ENCODE data around the gene NAT14.

Gene NAT14

DNA sequence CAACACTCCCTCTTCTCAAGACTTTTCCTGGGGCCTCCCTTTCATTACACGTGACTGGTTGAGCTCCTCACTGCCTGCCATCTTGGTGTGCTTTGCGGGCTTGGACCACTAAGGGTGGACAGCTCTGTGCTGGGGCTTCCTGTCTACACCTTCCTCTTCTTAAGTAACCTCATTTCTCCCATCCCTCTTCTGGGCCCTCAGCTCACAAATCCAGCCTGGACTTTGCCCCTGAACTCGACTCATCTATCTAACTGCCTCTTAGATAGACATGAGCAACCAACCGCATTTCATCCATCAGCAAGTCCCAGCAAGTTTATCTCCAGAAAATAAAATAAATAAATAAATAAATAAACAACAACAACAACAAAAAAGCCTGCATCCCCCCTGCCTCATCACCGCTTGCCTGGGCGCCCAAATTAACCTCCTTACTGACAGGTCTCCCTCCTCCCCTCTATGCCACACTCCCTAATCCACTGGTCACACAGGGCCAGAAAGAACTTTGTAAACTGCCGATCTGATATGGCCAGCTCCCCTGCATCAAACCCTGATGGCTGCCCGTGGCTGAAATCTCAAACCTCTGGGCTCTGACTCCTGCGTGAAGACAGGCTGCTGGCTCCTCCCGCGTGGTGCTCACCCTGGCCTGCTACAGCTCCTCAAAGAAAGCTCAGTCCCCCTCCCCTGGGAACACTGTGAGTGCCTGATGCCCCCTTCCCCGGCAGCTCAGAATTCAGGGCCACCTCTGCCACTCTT, 31.3 kb upstream of the NAT14 start:
- no peak overlapping the region for H3K4me3 ChIP-seq (ENCODE audit: low read depth, low read length)
- DNase-seq (ENCODE audit: low read depth) = no peak
- TF ChIP-seq, protein P1, sequence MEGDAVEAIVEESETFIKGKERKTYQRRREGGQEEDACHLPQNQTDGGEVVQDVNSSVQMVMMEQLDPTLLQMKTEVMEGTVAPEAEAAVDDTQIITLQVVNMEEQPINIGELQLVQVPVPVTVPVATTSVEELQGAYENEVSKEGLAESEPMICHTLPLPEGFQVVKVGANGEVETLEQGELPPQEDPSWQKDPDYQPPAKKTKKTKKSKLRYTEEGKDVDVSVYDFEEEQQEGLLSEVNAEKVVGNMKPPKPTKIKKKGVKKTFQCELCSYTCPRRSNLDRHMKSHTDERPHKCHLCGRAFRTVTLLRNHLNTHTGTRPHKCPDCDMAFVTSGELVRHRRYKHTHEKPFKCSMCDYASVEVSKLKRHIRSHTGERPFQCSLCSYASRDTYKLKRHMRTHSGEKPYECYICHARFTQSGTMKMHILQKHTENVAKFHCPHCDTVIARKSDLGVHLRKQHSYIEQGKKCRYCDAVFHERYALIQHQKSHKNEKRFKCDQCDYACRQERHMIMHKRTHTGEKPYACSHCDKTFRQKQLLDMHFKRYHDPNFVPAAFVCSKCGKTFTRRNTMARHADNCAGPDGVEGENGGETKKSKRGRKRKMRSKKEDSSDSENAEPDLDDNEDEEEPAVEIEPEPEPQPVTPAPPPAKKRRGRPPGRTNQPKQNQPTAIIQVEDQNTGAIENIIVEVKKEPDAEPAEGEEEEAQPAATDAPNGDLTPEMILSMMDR (IDR thresholded peaks at IDR 0.05; ENCODE audit: low read depth, low read length, missing control alignments) = no peak

DNA sequence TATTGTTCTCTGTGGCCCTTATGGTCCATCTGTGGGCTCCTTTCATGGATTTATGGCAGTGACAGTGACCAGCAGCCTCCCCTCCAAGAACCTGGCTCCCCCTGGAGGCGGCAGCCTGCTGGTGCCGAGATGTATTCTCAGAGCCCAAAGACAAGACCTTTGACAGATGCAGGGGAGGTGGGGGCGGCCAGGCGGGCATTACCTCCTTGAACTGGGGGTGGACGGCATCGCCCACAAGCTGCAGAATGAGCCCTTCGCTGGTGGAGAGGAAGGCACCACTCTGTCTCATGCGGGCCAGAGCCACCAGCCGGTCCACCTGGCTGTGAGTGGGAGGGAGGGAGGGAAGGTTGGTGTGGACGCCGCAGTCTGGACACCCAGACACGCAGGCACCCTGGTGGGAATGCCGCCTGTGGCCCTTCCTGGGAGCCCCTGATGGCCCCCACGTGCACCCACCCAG, 30.2 kb upstream of the NAT14 start:
- TF ChIP-seq, protein P1 (IDR thresholded peaks at IDR 0.05; ENCODE audit: low read depth, low read length, missing control alignments) = peak; percentile 75
- DNase-seq (ENCODE audit: low read depth) = no peak
- no peak overlapping the region for H3K4me3 ChIP-seq (ENCODE audit: low read depth, low read length)

DNA sequence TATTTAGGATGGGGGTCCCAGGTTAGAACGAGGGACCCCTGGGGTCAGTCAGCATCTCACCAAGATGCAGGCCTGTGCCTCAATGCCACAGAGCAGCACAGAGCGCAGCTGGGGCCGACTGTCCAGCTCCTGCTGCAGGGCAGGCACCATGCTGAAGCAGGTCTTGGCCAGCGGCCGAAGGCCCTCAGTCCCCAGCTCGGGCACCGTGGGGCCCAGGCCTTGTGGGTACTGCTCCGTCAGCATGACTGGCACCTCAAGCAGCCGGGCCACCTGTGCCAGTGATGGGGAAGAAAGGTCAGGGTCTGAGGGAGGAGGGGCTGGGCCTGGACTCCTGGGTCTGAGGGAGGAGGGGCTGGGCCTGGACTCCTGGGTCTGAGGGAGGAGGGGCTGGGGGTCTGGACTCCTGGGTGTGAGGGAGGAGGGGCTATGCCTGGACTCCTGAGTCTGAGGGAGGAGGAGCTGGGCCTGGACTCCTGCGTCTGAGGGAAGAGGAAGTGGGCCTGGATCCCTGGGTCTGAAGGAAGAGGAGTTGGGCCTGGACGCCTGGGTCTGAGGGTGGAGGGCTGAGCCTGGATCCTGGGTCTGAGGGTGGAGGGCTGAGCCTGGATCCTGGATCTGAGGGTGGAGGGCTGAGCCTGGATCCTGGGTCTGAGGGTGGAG, 29.3 kb upstream of the NAT14 start:
- TF ChIP-seq, protein P1 (IDR thresholded peaks at IDR 0.05; ENCODE audit: low read depth, low read length, missing control alignments) = no peak
- H3K4me3 ChIP-seq (ENCODE audit: low read depth, low read length) = no peak overlapping the region
- DNase-seq (ENCODE audit: low read depth) = no peak

DNA sequence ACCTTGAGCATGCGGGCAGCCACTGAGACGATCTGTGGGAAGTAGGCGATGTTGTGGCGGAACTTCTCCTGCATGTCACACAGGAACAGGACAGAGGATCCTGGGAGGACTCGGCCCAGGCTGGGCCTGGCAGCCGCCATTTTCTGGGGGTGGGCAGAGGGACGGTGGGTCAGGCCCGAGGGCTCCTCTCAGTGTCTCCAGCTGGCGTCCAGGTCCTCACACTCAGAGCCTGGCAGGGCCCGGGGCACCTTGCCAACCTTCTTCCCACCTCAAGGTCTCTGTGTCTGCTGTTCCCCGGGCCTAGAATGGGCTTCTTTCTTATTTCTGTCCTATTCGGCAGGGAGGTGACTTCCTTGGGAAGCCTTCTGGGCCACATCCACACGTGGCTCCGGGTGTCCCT, 28.6 kb upstream of the NAT14 start:
- H3K4me3 ChIP-seq (ENCODE audit: low read depth, low read length) = no peak overlapping the region
- DNase-seq (ENCODE audit: low read depth) = no peak
- TF ChIP-seq, protein P1 (IDR thresholded peaks at IDR 0.05; ENCODE audit: low read depth, low read length, missing control alignments) = no peak

DNA sequence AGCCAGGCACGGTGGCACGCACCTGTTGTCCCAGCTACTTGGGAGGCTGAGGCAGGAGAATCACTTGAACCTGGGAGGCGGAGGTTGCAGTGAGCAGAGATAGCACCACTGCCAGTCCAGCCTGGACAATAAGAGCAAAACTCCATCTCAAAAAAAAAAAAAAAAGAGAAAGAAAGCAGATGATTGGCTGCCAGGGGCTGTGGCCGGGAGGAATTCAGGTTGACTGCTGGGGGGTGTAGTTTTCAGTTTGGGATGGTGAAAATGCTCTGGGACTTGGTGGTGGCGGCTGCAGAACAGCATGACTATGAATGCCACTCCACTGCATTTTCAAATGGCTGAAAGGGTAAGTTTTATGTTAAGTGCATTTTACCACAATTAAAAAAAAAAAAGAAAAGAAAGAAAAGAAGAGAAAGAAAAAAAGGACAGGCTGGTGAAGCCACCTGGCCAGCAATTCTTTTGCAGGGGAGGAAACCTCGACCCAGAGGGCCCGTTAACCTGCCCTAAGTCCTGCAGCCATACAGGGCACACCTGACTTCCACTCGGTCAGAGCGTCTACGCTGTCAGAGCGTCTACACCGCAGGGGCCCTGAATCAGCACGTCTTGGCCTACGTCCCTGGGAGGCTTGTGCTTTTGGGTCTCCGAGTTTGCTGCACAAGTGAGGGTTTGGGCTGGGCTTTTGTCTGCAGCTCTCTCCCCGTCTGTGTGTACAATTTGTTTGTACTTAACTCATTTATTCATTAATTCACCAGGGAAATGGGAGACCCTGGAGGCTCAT, 27.1 kb upstream of the NAT14 start:
- DNase-seq (ENCODE audit: low read depth) = no peak
- no peak overlapping the region for H3K4me3 ChIP-seq (ENCODE audit: low read depth, low read length)
- TF ChIP-seq, protein P1 (IDR thresholded peaks at IDR 0.05; ENCODE audit: low read depth, low read length, missing control alignments) = no peak

DNA sequence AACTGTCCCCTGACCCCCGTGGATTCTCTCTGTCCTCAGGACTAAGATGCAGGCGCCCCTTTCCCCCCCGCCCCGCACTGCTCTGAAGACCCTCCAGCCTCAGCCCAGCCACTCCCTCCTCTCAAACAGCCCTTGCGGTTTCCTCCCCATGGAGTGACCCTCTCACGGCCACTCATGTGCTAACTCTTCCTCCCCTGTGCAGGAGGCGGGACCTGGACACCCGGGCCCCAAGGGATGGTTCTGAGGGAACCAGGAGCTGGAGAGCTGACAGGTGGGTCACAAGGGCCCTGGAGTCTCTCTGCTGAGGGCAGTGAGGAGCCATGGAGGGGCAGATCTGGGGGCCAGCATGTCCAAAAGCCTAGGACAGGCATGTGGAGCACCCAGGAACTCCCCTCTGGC, 25.4 kb upstream of the NAT14 start:
- no peak for DNase-seq (ENCODE audit: low read depth)
- no peak overlapping the region for H3K4me3 ChIP-seq (ENCODE audit: low read depth, low read length)
- TF ChIP-seq, protein P1 (IDR thresholded peaks at IDR 0.05; ENCODE audit: low read depth, low read length, missing control alignments) = no peak

Measured in GM12864 (cell line).